ENCODE results near the gene AP2A1.
"Not testable (repeated sequence)": the region's sequence is repeated elsewhere in the genome, so short reads cannot be mapped to it uniquely, and the experiment has no call there.

GRCh38 chr19:49719420-49719819 is 47.4 kb upstream of the AP2A1 start:
- TF ChIP-seq CTCF, EP300 (IDR thresholded peaks at IDR 0.05): not testable (repeated sequence)
